ENCODE data around the gene MSL1.

The MSL1 gene, protein sequence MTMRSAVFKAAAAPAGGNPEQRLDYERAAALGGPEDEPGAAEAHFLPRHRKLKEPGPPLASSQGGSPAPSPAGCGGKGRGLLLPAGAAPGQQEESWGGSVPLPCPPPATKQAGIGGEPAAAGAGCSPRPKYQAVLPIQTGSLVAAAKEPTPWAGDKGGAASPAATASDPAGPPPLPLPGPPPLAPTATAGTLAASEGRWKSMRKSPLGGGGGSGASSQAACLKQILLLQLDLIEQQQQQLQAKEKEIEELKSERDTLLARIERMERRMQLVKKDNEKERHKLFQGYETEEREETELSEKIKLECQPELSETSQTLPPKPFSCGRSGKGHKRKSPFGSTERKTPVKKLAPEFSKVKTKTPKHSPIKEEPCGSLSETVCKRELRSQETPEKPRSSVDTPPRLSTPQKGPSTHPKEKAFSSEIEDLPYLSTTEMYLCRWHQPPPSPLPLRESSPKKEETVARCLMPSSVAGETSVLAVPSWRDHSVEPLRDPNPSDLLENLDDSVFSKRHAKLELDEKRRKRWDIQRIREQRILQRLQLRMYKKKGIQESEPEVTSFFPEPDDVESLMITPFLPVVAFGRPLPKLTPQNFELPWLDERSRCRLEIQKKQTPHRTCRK

DNA sequence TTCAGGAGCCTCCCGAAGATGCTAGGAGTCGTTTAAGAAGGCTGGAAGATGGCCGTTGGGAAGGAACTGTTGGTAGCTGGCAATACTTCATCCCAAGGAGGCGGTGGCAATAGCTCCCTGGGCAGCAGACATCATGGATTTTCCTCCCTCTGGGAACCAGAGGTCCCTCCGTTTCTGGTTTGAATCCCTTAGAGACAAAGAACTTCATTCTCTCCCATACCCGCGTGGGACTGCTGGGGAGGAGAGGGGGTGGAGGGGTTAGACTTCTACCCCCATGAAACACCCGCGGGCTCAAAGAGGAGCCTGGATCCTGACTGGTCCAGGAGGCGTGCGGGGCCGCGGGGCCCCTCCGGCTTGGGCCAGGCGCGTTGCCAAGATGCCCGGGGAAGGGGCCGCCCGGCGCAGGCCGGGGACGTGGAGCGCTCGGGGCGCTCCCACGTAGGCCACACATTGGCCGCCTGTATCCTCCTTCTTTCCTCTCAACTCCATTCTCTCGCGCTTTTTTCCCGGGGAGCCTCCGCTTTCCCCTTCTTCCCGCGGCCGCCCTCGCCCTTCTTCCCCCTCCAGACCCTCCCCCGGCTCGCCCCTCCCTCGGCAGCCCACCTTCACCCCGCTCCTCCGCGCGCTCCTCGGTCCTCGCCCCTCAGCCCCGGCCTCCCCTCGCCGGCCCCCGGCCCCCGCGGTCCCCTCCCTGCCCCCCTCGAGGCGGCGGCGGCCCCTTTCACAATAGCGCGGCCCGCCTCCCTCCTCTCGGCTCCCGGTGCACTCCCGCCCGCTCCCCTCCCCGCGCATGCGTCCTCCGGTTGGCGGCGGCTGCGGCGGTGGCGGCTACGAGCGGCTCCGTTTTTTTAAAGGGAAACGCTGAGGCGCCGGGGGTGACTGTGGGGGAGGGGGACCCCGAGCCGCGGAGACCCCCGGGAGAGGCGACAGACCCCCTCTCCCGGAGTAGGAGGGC, at the start of gene MSL1:
MSL1 (plus strand) TSS at position 791 of the 955 bp plus-strand sequence. CDS start 642 bp downstream, outside the sequence.
- peak in 1 of 2 experiments; percentile 62 for DNase-seq

DNA sequence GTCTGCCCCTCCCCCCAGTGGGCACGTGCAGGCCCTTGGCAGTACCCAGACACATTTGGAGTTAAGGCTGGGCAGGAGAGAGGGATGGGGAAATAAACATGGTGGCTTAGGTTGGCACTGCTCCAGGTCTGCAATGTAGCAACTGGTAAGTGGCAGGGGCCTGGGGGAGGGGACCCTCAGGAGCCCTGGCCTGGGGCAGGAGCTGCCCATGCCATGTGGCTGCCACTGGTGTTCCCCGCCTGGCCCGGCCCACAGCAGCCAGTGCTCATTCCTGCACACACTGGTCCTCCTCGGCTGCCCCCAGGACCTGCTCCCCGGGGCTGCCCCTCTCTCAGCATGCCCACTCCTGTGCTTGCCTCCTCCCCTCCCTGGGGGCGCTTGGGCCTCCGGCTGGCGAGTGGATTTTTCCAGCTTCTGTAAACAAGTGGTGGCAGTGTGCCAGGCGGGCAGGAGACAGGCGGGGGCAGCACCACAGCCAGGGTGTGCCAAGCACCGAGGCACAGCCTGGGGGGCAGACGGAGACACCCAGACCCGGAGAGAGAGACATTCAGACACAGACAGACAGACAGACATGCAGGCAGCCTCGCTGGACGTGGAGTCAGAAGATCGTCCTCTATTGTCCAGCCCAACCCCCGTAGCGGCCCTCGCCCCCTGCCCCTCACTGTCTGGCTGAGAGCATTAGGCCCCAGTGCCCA, 49.6 kb upstream of the MSL1 start:
- DNase-seq: peak in 1 of 2 experiments; percentile 17

DNA sequence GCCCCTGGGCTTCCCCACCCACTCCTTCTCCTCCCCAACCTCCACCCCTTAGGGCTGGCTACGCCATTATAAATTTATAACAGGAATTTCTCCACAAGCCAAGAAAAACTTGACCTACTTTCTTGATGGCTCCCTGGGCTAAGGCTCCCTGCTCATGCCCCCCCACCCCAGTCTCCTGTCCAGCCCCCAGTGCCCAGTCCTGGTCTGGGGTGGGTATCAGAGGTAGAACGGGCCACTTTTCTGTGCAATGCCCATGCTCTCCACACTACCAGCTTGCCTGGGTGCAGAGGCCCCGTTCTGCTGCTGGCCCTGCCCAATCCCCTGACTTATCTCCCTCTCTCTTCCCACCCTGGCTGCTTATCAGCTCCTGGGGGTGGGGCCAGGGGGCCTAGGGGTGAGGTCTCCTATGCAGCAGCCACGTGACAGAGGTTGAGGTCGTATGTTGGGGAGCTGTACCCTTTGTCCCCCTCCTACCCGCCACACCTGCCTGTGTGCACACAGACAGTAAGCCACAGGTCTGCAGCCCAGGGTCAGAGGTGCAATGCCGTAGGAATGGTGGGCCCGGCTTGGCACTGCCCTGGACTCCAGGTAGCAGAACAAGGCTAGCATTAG, 48.9 kb upstream of the MSL1 start:
- no peak for DNase-seq

DNA sequence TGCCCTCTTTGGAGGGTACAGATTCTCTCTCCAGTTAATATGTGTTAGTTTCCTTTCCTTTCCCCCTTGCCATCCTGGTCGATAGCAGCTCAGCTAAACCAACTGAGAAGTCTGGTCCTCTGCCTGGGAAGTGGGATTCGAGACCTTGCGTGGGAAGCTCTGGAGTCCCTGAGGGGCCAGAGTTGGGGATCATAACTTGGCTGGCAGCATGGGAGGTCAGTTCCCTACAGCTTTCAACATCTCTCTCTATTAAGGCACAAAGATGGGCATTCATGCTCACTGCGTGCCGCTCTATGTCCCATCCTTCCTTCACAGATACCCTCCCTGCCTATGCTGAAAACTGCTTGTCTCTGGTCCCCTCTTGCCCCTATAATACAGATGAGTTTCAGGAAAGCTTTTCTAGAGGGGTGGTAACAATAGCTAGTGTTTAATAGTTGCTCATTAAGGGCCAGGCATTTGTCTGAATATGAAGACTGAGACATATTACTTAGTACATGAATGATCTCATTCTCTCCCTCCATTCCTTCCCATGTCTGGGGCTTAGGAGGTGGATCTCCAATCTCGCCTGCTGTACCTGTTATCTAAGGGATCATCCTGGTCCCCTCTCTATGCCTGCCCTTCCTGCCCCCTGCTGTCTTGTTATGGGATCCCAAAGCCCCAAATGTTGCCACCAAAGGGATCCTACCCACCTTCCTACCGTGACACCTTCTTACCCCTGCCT, 48.2 kb upstream of the MSL1 start:
- DNase-seq: no peak

DNA sequence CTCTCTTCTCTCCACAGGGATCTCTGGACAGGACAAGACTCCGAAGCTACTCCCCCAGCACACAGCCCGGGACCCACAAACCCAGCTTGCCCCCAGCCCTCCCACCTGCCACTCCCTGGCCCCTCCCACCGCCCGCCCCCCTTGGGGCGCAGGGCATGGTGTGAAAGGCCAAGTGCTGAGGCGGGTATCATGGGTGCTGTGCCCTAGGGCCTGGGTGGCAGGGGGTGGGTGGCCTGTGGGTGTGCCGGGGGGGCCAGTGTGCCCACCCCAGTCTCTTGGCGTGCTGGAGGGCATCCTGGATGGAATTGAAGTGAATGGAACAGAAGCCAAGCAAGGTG, 47.6 kb upstream of the MSL1 start:
- DNase-seq: no peak

DNA sequence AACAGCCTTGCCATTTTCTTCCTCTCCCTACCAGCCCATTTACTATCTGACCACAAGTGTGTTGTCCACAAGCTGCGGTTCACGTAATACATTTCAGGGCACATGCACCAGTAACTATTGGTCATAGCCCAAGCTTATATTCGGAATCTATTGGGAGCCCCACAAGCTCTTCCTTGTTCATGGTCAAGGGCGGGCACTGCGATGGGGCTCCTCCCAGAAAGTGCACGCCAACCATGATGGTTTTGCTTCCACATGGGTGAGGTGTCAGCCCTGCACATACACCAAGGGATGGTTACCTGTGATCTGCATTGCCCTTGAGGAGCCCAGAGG, 46.9 kb upstream of the MSL1 start:
- no peak for DNase-seq

DNA sequence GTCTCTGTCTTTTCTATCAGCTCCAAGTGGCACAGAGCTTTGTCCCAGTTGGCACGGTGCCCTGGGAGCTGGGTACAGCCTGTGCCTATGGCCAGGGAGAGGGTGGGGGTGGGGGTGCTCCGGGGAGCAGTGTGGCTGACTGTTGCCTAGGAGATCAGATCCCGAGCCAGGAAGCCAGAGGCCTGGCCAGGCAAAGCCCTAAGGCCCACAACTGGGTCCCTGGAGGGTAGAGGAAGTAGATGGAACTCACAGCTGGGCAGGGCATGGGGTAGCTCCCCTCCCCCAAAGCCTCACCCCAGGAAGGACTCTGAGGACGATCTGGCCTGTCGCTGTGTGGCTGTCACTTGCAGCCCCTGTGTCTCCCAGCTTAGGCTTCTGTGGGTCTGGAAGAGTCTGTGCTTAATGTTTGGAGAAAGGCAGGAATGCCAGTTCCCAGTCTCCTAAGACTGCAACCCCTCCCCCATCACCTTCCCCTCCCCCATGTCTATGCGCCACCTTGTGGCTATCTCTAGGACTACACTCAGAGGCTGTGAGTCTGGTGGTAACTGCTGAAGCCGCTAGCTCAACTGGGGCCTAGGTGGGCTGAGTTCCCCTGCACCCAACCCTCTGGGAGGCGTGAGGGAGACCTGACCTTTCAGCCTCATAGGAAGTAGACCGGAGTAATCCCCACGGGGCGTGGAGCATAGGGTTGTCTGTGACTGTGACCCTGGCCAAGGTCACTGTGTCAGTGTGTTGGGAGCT, 46.4 kb upstream of the MSL1 start:
- no peak for DNase-seq

DNA sequence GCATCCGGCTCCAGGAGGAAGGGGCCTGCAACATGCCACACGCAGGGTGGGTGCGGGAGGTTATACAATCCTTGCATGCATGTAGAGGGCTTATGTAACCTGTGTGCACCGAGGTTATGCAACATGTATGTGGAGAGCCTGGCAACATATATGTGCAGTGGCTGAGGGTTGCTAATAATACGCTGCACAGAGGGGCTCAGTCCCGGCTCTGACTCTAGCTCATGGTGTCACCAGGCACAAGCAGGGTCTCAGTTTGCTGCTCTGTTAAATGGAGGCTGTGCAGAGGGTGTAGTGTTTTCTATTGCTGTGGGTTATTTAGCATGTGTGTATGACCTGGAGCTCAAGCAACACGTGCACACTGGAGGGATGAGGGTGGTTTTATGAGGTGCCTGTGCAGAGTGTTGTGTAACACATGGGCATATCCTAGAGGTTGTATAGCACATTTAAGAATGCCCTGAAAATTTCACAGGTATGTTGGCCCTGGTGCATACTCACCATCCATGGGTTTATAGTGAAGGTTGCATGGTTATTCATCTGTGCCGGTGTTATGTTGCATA, 45.8 kb upstream of the MSL1 start:
- no peak for DNase-seq

DNA sequence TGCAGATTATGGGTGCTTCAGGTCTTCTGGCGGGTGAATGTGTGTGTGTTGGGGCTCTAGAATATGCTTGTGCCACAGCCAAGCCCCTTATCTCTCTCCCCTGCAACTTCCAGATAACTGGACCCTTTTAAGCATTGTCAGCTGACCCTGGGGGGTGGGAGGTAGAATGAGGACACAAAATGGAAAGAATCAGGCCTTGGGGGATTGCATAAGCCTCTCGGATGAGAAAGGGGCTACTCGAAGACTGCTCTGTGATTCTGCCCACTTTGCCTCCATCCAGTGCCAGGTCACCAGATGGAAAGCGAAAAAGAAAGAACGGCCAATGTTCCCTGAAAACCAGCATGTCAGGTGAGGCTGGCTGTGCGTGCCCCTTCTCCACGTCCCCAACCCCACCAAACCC, 45.2 kb upstream of the MSL1 start:
- no peak for DNase-seq

DNA sequence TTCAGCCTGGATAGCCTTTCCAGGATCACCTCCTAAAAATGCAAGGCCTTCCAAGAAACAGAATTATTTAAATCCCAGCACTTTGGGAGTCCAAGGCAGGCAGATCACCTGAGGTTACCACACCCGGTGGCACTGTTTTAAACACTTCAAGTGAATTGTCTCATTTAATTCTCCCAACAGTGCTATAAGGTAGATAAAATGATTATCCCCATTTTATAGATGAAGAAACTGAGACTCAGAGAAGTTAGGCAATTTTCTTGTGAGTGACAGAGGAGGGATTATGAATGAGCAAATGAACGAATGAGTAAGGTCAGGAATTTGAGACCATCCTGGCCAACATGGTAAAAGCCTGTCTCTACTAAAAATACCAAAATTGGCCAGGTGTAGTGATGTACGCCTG, 42.2 kb upstream of the MSL1 start:
- DNase-seq: no peak

DNA sequence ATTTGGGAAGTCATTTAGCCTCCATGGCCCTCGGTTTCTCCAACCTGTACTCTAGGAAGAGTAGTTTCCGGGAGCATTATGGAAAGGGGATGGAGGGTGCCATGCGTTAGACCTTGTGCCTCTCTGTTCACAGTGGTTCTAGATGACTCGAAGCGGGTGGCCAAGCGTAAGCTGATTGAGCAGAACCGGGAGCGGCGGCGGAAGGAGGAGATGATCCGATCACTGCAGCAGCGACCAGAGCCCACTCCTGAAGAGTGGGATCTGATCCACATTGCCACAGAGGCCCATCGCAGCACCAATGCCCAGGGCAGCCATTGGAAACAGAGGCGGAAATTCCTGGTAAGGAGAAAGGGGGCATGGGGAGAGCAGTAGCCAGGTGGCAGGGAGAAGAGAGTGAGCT, 37.3 kb upstream of the MSL1 start:
- no peak for DNase-seq

DNA sequence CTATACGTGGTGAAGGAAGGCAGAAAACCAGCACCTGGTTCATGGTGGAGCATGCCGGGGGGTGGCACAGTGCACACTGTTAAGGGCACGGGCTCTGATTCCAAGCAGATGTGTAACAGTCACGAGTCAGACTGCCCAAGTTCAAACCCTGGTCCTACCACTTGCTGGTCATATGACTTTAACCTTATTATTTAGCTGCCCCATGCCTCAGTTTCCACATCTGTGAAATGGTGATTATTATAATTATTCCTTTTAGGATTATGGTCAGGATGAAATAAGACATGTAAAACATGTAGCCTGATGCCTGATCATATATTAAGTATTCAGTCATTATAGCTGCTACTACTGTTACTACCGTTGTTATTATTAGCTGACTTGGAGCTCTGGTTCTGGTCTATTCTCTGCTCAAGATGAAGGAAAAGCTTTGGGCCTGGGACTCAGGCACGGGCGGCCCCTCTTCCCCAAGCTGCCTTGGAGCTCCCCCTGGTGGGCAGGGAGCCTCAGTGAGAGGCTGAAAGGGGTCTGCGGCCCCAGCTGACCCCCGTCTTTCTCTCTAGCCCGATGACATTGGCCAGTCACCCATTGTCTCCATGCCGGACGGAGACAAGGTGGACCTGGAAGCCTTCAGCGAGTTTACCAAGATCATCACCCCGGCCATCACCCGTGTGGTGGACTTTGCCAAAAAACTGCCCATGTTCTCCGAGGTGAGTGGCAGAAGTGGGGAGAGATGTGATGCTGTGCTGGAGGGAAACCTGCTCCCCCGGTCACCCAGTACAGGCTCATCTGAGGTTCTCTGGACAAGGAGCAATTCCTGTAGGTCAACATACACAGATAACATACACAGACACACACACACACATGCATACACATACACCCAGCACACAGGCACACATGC, 35.4 kb upstream of the MSL1 start:
- no peak for DNase-seq

DNA sequence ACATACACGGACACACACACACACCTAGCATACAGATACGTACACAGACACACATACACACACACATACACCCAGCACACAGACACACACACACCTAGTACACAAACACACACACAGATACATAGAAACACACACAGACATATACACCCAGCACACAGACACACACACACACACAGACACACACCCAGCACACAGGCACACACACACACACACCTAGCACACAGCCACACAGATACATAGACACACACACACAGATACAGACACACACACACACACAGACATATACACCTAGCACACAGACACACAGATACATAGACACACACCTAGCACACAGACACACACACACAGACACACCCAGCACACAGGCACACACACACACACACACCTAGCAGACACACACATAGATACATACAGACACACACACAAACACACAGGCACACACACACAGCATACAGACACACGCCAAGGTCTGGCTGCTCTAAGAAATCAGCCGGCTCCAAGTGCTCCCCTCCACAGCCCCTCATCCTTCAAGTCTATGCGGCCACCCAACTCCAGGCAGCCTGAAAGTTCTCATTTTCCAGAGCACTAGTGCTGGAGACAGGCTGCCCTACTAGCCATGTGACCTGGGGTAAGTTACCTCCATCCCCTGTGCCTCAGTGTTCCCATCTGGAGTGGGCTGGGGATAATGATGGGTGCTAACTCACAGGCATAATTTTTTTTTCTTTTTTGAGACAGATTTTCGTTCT, 34.5 kb upstream of the MSL1 start:
- no peak for DNase-seq

DNA sequence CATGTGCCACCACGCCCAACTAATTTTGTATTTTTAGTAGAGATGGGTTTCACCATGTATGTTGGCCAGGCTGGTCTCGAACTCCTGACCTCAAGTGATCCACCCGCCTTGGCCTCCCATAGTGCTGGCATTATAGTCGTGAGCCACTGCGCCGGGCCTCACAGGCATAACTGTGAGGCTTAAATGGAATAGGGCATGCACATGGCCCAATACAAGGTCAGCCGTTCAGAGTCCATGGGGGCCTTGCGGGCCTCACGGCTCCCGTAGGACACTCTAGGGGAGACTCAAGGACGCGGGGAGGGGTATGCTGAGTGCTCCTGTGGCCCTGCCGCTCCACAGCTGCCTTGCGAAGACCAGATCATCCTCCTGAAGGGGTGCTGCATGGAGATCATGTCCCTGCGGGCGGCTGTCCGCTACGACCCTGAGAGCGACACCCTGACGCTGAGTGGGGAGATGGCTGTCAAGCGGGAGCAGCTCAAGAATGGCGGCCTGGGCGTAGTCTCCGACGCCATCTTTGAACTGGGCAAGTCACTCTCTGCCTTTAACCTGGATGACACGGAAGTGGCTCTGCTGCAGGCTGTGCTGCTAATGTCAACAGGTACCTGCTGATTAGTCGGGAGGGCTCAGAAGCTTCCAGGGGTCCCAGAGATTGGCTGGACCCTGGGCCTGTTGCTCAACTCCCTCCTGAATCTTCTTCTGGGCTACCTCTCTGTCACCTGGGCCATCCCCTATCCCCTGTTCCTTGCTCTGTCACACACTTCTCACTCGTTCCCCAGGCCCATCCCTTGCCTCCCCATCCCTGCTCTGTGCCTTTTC, 33.7 kb upstream of the MSL1 start:
- no peak for DNase-seq

DNA sequence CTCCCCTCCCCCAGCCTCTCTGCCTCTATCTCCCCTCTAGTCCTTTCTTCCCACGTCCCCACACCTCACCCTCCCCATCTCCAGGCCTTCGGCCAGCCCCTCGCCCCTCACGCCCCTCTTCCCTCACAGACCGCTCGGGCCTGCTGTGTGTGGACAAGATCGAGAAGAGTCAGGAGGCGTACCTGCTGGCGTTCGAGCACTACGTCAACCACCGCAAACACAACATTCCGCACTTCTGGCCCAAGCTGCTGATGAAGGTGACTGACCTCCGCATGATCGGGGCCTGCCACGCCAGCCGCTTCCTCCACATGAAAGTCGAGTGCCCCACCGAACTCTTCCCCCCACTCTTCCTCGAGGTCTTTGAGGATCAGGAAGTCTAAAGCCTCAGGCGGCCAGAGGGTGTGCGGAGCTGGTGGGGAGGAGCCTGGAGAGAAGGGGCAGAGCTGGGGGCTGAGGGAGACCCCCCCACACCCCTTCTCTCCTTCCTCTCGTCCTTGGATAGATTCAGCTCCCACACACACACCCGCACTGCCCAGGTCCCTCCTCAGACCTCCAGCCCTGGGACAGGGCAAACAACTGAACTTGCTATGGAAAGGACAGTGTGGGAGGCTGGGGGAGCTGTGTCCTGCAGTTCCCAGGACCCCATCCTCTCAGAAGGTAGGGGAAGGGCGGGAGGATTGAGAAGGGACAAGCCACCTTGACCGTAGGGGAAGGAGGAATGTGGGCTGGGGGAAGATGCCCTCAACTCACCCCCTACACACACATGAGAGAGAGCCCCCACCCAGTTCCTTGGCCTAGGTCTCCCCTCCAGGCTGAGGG, 32.5 kb upstream of the MSL1 start:
- DNase-seq: no peak

DNA sequence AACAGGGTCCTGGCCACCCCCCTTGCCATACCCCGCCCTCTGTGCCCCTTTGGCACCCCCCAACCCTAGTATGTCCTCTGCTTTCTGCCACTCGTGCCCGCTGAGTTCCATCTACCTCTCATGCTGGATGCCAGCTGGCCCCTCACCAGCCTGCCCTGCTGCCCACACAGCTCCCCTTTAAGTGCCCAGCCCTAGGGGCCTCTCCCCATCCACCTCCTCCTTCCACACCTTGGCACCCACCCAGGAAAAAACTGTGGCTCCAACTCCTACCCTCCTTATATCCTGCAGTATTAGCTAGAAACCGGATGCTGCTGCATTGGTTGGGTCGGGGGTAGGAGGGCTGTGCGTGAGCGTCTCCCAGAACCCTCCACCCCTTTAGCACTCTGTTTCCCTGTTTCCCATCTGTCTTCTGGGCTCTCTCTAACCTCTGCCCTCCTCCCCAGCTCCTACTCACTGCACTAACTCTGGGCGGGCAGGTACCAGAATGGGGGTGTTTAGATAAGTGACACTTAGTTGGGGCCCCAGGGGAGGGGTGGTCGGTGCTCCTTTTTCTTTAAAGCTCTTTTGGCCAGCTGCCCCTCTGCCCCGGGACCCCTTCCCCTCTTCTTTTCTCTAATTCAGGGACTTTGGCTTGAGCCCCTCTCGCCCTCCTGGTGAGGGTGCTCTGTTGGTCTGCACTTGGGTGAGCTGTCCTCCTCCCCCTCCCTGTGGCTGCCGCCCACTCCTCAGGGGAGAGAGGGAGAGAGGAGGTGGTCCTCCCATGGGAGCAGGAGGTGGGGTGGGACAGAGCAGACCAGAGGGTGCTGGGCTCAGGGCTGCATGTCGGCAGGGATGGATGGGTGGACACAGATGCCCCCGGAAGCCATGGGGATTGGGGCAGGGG, 31.3 kb upstream of the MSL1 start:
- no peak for DNase-seq

All from NCI-H187 (cell line).